ENCODE results near the gene DDX20. TPM values are rescaled to one million over a fixed set of nuclear protein-coding genes. Genes with fewer than 3 reads are reported as not detected.

The DDX20 gene
- total and polyA plus RNA-seq, 4 experiments from 2014 or later, result 10.1 to 26.0 (median 18.0) TPM

DNA sequence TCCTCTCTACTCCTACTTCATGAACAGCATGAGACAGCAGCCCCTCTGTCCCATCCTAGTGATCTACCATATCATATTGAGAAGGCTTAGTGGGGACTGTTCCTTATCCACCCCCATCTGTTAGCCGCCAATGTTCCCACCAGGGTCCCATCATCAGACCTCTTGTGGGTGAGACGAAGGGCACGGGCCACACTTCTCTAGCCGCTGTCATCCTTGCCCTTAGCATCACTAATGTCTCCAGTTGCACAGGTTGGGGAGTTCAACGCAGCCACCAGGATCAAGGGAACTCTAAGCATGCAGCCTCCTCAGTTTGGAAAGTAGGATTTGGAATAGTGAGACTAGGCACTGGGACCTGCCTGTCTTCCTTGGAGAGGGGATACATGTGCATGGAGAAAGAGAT is 36.6 kb upstream of the DDX20 start:
- H3K4me1 Mint-ChIP-seq, result peaks cover 22 to 35% (median 25%) of the 10 kb centered on the region in 4 donors
- DNase-seq, result no peak

DNA sequence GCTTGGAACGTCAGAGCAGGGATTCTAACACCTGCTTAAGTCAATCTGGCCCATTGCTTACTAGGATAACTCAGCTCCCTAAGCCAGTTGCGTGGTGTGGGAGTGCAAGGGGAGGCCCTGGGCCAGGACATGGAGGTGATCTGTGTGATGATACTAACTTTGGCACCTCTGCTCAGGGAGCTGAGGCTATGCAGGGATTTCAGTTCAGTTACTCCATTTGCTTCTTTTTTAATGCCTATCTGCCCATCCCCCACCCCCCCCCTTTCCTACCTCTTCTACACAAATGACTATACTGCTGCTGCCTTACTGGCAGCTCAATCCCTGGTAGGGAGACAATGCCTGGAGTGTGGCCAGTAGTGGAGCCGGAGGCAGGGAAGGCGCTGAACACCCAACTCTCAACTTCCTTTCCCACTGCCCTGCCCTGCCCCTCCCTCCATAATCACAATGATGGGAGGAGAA is 36.0 kb upstream of the DDX20 start:
- intact Hi-C loops (cut with micrococcal nuclease), result no loop called here
- ChIA-PET CTCF (ENCODE audit: partially characterized antibody) (interaction anchor here (1.2 kb wide), 1 partner anchor 35 kb away, joined by 3 read pairs; no protein-coding TSS in a partner anchor), POLR2A (ENCODE audit: partially characterized antibody) (no interaction called here)
- Mint-ChIP-seq H3K27me3 (no peaks in the 10 kb centered on the region), H3K9me3 (peaks cover 0 to 4% (median 0%) of the 10 kb centered on the region in 8 donors), H3K27ac (peak overlapping the region in 4 of 7 donors; percentile 4 to 89 (median 50)), H3K4me3 (no peak overlapping the region), H3K36me3 (peaks cover 5 to 11% of the 10 kb centered on the region in 2 donors), H3K4me1 (peaks cover 24 to 41% (median 29%) of the 10 kb centered on the region in 4 donors)
- peaks cover 22% of the 10 kb centered on the region for H3K4me1 ChIP-seq (ENCODE audit: insufficient read depth, low read length)
- H3K4me3 ChIP-seq (ENCODE audit: low read length in 2 of 2), result no peak overlapping the region
- H3K36me3 ChIP-seq (ENCODE audit: insufficient read depth, low read length), result peaks cover 11% of the 10 kb centered on the region
- DNase-seq, result no peak
- H3K27ac ChIP-seq (ENCODE audit: low read depth, low read length), result no peak overlapping the region
- no peaks in the 10 kb centered on the region for H3K27me3 ChIP-seq (ENCODE audit: insufficient read depth, low read length)
- no peaks in the 10 kb centered on the region for H3K9me3 ChIP-seq (ENCODE audit: control insufficient read depth in 1 of 2, low read length in 2 of 2)

More for the DNA sequence above, 36.6 kb upstream of the DDX20 start:
- intact Hi-C loops (cut with micrococcal nuclease), result no loop called here
- Histone ChIP-seq H3K4me1 (ENCODE audit: insufficient read depth, low read length) (peaks cover 18% of the 10 kb centered on the region), H3K9me3 (ENCODE audit: control insufficient read depth in 1 of 2, low read length in 2 of 2) (no peaks in the 10 kb centered on the region), H3K4me3 (ENCODE audit: low read length in 2 of 2) (no peak overlapping the region), H3K36me3 (ENCODE audit: insufficient read depth, low read length) (peaks cover 13% of the 10 kb centered on the region), H3K27me3 (ENCODE audit: insufficient read depth, low read length) (no peaks in the 10 kb centered on the region), H3K27ac (ENCODE audit: low read depth, low read length) (no peak overlapping the region)
- Mint-ChIP-seq H3K27ac (peak overlapping the region in 6 of 7 donors; percentile 4 to 82 (median 35)), H3K9me3 (peaks cover 0 to 4% (median 0%) of the 10 kb centered on the region in 8 donors), H3K27me3 (no peaks in the 10 kb centered on the region), H3K4me3 (no peak overlapping the region), H3K36me3 (peaks cover 5 to 11% of the 10 kb centered on the region in 2 donors)
- ChIA-PET CTCF (ENCODE audit: partially characterized antibody) (interaction anchor here (1.2 kb wide), 1 partner anchor 36 kb away, joined by 3 read pairs; no protein-coding TSS in a partner anchor), POLR2A (ENCODE audit: partially characterized antibody) (no interaction called here)

DNA sequence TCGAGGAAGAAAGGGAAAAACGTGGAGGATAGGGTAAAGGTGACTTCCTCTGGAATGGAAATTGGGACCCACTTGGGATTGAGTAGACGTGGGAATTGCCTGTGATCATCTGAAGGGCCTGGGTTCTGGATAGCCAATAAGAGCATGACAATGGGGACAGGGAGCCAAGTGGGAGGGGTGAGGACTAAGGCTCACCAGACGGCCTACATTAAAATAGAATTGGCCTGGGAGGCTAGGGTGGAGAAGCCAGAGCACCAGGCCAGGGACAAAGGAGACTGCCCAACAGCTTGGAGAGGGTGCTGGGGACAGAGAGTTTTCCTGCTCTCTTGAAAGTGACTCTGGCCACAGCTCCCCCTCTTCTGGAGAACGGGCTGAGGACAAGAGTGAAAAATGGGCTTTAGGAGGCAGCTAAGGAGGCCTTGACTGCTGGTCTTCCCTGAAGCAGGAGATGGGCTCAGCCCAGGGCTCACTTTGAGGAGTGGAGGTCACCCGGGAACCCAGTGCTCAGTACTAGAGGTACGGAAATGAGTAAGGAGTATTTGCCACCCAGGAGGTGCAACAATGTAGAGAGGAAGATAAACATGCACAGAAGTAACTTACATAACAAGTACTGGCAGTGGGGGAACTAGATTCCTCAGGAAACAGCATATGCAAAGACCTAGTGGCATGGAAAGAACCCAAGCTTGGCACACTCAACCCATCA is 35.3 kb upstream of the DDX20 start:
- peaks cover 0 to 4% (median 0%) of the 10 kb centered on the region in 8 donors for H3K9me3 Mint-ChIP-seq
- Histone ChIP-seq H3K4me3 (ENCODE audit: low read length in 2 of 2) (no peak overlapping the region), H3K36me3 (ENCODE audit: insufficient read depth, low read length) (peaks cover 10% of the 10 kb centered on the region), H3K9me3 (ENCODE audit: control insufficient read depth in 1 of 2, low read length in 2 of 2) (no peaks in the 10 kb centered on the region), H3K4me1 (ENCODE audit: insufficient read depth, low read length) (peaks cover 22% of the 10 kb centered on the region), H3K27ac (ENCODE audit: low read depth, low read length) (no peak overlapping the region), H3K27me3 (ENCODE audit: insufficient read depth, low read length) (no peaks in the 10 kb centered on the region)
- ChIA-PET CTCF (ENCODE audit: partially characterized antibody) (no interaction called here), POLR2A (ENCODE audit: partially characterized antibody) (interaction anchor here (1.3 kb wide), 1 partner anchor 34 kb away, joined by 4 read pairs; no protein-coding TSS in a partner anchor)
- no peak overlapping the region for H3K4me3 Mint-ChIP-seq
- H3K27ac Mint-ChIP-seq, result peak overlapping the region; percentile 22 to 90 (median 83)
- H3K27me3 Mint-ChIP-seq, result no peaks in the 10 kb centered on the region
- no peak for DNase-seq
- H3K4me1 Mint-ChIP-seq, result peaks cover 28 to 42% (median 32%) of the 10 kb centered on the region in 4 donors
- peaks cover 5 to 9% of the 10 kb centered on the region in 2 donors for H3K36me3 Mint-ChIP-seq
- intact Hi-C loops (cut with micrococcal nuclease), result no loop called here

DNA sequence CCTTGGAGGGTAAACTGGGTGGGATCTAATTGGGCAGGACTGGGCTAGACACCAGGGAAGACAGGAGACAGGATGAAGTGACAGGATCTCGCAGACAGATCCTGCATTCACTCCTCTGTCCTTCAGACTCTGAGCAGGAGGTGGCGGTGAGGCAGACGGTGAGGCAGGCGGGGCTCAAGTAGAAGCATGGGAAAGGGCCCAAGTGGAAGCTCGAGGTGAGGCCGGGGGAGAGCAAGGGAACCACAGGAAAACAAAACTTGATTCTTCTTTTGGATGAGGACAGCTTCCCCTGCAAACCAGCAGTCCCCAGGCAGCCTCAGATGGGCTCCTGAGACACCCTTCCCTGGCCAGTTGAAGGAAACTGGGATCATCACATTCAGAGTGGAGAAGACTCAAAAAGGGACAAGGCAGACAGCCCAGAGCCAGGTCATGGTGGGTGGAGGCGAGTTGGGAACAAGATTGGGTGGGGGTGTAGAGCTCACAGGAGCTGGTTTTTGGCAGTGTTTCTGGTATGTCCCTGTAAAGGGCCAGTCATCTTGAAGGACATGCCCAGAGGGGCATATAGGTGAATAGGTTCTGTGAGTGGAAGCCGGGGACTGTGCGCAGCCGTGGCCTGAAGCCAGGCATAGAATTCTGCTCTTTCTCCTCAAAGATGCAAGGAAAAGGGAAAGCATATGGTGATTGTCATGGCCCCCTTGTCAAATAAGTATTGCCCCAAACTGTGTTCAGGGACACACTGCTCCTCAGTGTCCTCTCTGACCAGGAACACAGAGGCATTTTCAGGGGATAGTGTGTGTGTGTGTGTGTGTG is 34.5 kb upstream of the DDX20 start:
- ChIA-PET CTCF (ENCODE audit: partially characterized antibody) (no interaction called here), POLR2A (ENCODE audit: partially characterized antibody) (interaction anchor here (1.3 kb wide), 1 partner anchor 34 kb away, joined by 4 read pairs; no protein-coding TSS in a partner anchor)
- no peaks in the 10 kb centered on the region for H3K27me3 ChIP-seq (ENCODE audit: insufficient read depth, low read length)
- Mint-ChIP-seq H3K4me1 (peaks cover 28 to 42% (median 32%) of the 10 kb centered on the region in 4 donors), H3K9me3 (peaks cover 0 to 4% (median 0%) of the 10 kb centered on the region in 8 donors), H3K4me3 (no peak overlapping the region), H3K27me3 (no peaks in the 10 kb centered on the region), H3K27ac (peak overlapping the region; percentile 75 to 90 (median 82)), H3K36me3 (peaks cover 5 to 9% of the 10 kb centered on the region in 2 donors)
- DNase-seq, result no peak
- intact Hi-C loops (cut with micrococcal nuclease), result no loop called here
- no peak overlapping the region for H3K27ac ChIP-seq (ENCODE audit: low read depth, low read length)
- H3K4me3 ChIP-seq (ENCODE audit: low read length in 2 of 2), result no peak overlapping the region
- no peaks in the 10 kb centered on the region for H3K9me3 ChIP-seq (ENCODE audit: control insufficient read depth in 1 of 2, low read length in 2 of 2)
- peaks cover 9% of the 10 kb centered on the region for H3K36me3 ChIP-seq (ENCODE audit: insufficient read depth, low read length)
- peaks cover 22% of the 10 kb centered on the region for H3K4me1 ChIP-seq (ENCODE audit: insufficient read depth, low read length)

DNA sequence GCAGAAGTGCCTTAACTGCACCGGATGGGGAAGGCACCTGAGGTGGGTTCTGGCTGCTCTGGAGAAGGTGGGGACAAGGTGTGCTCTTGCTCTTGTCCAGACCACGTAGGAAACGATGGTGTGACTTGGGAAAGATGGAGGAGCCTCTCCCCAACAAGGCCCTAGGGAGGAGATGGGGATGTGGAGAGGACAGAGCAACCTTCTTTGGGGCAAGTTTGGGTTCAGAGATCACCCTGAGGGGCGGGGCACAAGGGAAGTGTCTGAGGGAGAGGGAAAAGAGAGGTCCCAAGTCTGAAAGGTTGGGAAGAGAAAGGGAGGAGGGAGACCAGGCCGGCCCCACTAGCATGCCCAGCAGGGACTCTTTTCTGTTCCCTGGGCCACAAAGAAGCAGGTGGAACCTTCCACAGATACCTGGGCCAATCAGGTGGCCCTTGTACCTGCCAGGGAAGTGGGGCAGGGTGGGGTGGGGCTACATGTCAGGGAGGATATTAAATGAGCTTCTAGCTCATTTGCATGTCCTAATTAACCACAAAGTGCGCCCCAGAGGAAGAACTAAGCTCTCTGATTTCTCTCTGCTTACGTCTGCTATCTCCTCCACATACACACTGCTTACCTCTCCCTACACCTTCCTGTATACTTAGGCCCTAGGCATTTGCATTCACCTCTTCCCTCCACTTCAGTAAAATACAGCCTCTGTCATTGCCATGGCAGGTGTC is 32.5 kb upstream of the DDX20 start:
- peak overlapping the region in 4 of 8 donors; percentile 10 to 36 (median 25) for H3K4me3 Mint-ChIP-seq
- POLR2A ChIA-PET (ENCODE audit: partially characterized antibody), result interaction anchor here (0.8 to 4.0 kb wide), 2 partner anchors 16 to 32 kb away, joined by 7 to 19 read pairs; partner anchors contain the start of genes DDX20 and INKA2

DNA sequence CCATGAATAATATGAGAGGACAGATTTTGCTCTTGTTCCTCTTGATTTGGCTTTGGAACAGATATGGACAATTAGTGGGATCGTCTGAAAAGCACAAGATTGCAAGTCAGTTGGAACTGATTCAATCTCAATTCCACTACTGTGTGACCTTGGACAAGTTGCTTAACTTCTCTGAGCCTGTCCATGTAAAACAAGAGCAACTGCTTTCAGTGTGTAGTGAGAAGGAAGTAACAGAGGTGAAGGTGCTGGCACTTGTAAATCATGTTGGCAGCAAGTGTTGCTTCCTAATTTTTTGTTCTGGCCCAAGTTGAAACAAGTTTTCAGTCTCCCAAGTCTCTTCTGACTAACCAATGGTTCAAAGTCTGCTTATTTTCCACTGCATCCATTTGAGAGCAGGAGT is 31.8 kb upstream of the DDX20 start:
- CTCF ChIA-PET (ENCODE audit: partially characterized antibody), result interaction anchor here (1.1 to 1.2 kb wide), 3 partner anchors 10 to 23 kb away, joined by 3 to 5 read pairs (median 3); no protein-coding TSS in a partner anchor
- peaks cover 20 to 42% (median 30%) of the 10 kb centered on the region in 4 donors for H3K4me1 Mint-ChIP-seq
- peak overlapping the region; percentile 41 for H3K27ac ChIP-seq (ENCODE audit: low read depth, low read length)

More for the DNA sequence above, 32.5 kb upstream of the DDX20 start:
- peak overlapping the region in 1 of 2 donors; percentile 19 for H3K4me3 ChIP-seq (ENCODE audit: low read length in 2 of 2)
- H3K9me3 ChIP-seq (ENCODE audit: control insufficient read depth in 1 of 2, low read length in 2 of 2), result no peaks in the 10 kb centered on the region
- H3K36me3 ChIP-seq (ENCODE audit: insufficient read depth, low read length), result no peaks in the 10 kb centered on the region
- peak overlapping the region; percentile 41 for H3K27ac ChIP-seq (ENCODE audit: low read depth, low read length)
- Mint-ChIP-seq H3K9me3 (no peaks in the 10 kb centered on the region), H3K27ac (peak overlapping the region; percentile 75 to 97 (median 93)), H3K36me3 (no peaks in the 10 kb centered on the region), H3K27me3 (no peaks in the 10 kb centered on the region), H3K4me1 (peaks cover 20 to 42% (median 32%) of the 10 kb centered on the region in 4 donors)
- CTCF ChIA-PET (ENCODE audit: partially characterized antibody), result interaction anchor here (1.1 to 1.2 kb wide), 3 partner anchors 9 to 24 kb away, joined by 3 to 5 read pairs (median 3); no protein-coding TSS in a partner anchor
- H3K4me1 ChIP-seq (ENCODE audit: insufficient read depth, low read length), result peaks cover 22% of the 10 kb centered on the region
- no peaks in the 10 kb centered on the region for H3K27me3 ChIP-seq (ENCODE audit: insufficient read depth, low read length)
- DNase-seq, result peak; percentile 58 to 83 (median 69)
- intact Hi-C loops (cut with micrococcal nuclease), result loop anchor here (2.0 kb wide), 2 partner anchors 16 to 32 kb away; partner anchors contain the start of genes DDX20 and INKA2

More for the DNA sequence above, 31.8 kb upstream of the DDX20 start:
- Mint-ChIP-seq H3K27me3 (no peaks in the 10 kb centered on the region), H3K36me3 (no peaks in the 10 kb centered on the region), H3K4me3 (peak overlapping the region in 4 of 8 donors; percentile 10 to 36 (median 17)), H3K9me3 (no peaks in the 10 kb centered on the region), H3K27ac (peak overlapping the region; percentile 75 to 97 (median 93))
- no peak for DNase-seq
- Histone ChIP-seq H3K36me3 (ENCODE audit: insufficient read depth, low read length) (no peaks in the 10 kb centered on the region), H3K9me3 (ENCODE audit: control insufficient read depth in 1 of 2, low read length in 2 of 2) (no peaks in the 10 kb centered on the region), H3K4me3 (ENCODE audit: low read length in 2 of 2) (peak overlapping the region in 1 of 2 donors; percentile 19), H3K4me1 (ENCODE audit: insufficient read depth, low read length) (peaks cover 22% of the 10 kb centered on the region), H3K27me3 (ENCODE audit: insufficient read depth, low read length) (no peaks in the 10 kb centered on the region)
- POLR2A ChIA-PET (ENCODE audit: partially characterized antibody), result interaction anchor here (4.0 kb wide), 1 partner anchor 15 kb away, joined by 19 read pairs; the partner anchor contains the start of gene INKA2
- intact Hi-C loops (cut with micrococcal nuclease), result loop anchor here (2.0 kb wide), 2 partner anchors 15 to 31 kb away; partner anchors contain the start of genes DDX20 and INKA2
